B cell (primary cell): Measurements from ENCODE around the gene TBC1D2B. TPM values are rescaled to one million over a fixed set of nuclear protein-coding genes. Genes with fewer than 3 reads are reported as not detected.

ENCODE experiments used
- ATAC-seq: fragments of 200-7000 bp; cut with Tn5 transposase; one replicate; pipeline ENCODE4 v1.10.0; 2021; ENCODE audit warnings: low read depth, mild to moderate bottlenecking, moderate number of reproducible peaks, moderate library complexity
- CTCF ChIA-PET: fragments of 350-600 bp; sonication (Branson Sonifier 250); formaldehyde crosslinking; loops from one replicate; lab custom pipeline; 2021; ENCODE audit warnings: antibody characterized with exemption, inconsistent platforms; lab: Charles Lee
- POLR2A ChIA-PET: fragments of 350-600 bp; sonication (Branson Sonifier 250); formaldehyde crosslinking; loops from one replicate; lab custom pipeline; 2021; ENCODE audit warnings: antibody characterized with exemption; lab: Charles Lee
- DNase-seq: peaks from one replicate; pipeline ENCODE4 v3.0.0; 2013
- H2AFZ ChIP-seq: 2 replicates; pipeline ENCODE4 v1.6.1; 2012; ENCODE audit warnings: mild to moderate bottlenecking, low read depth, low read length; ENCODE audit not compliant: insufficient read depth, poor library complexity, severe bottlenecking
- H3K27ac ChIP-seq, 2 donors: 1 replicate in 1 of 2; 2 replicates in 1 of 2; pipeline ENCODE4 v1.5.1; 2012 to 2013; ENCODE audit warnings: low read length in 2 of 2, mild to moderate bottlenecking in 2 of 2, moderate library complexity in 1 of 2
- H3K27me3 ChIP-seq, 4 experiments: fragments of 200-600 bp in 1 of 4; sonication (generic) in 1 of 4; replicated peaks in 1 of 4; 1 replicate in 2 of 4; 2 replicates in 2 of 4; pipeline versions ENCODE4 v1.6.1 to v1.7.0; 2013 to 2016; ENCODE audit warnings: low read length in 3 of 4, mild to moderate bottlenecking in 2 of 4, mixed read lengths in 1 of 4, moderate library complexity in 1 of 4; ENCODE audit not compliant: insufficient read depth in 4 of 4, control insufficient read depth in 3 of 4; ENCODE audit errors: control extremely low read depth in 1 of 4
- H3K36me3 ChIP-seq, 2 experiments: replicated peaks in 1 of 2; 1 replicate in 1 of 2; 2 replicates in 1 of 2; pipeline versions ENCODE4 v1.6.1 to v1.7.1; 2013; ENCODE audit warnings: low read length in 1 of 2; ENCODE audit not compliant: insufficient read depth in 2 of 2, control insufficient read depth in 1 of 2; ENCODE audit errors: control extremely low read depth in 1 of 2, extremely low read depth in 1 of 2
- H3K4me1 ChIP-seq, 2 donors: fragments of 200-600 bp in 1 of 2; sonication (generic) in 1 of 2; 1 replicate in 1 of 2; 2 replicates in 1 of 2; pipeline versions ENCODE4 v1.5.1 to v1.6.1; 2013 to 2017; ENCODE audit warnings: low read length in 2 of 2; ENCODE audit not compliant: control insufficient read depth in 2 of 2, insufficient read depth in 2 of 2
- H3K4me2 ChIP-seq: replicated peaks from 2 replicates; pipeline ENCODE3; 2012; ENCODE audit warnings: mild to moderate bottlenecking, low read depth, low read length; ENCODE audit not compliant: poor library complexity, severe bottlenecking
- H3K4me3 ChIP-seq, 5 experiments: fragments of 200-600 bp in 1 of 5; sonication (generic) in 1 of 5; 1 replicate in 3 of 5; 2 replicates in 2 of 5; pipeline versions ENCODE4 v1.5.1 to v1.7.0; 2011 to 2016; ENCODE audit warnings: low read length in 4 of 5, mild to moderate bottlenecking in 4 of 5, low read depth in 2 of 5, control low read depth in 1 of 5, moderate library complexity in 1 of 5; ENCODE audit not compliant: insufficient read depth in 1 of 5; ENCODE audit errors: control extremely low read depth in 1 of 5, extremely low read depth in 1 of 5
- H3K79me2 ChIP-seq: fragments of 200-600 bp; sonication (generic); one replicate; pipeline ENCODE4 v1.6.0; 2016; ENCODE audit warnings: low read length; ENCODE audit not compliant: control insufficient read depth, insufficient read depth
- H3K9ac ChIP-seq: fragments of 200-600 bp; sonication (generic); 2 replicates; pipeline ENCODE4 v1.6.1; 2017; ENCODE audit warnings: mild to moderate bottlenecking, low read length, moderate library complexity
- H3K9me3 ChIP-seq, 3 donors: one replicate each; pipeline versions ENCODE4 v1.6.1 to v1.7.1; 2013; ENCODE audit warnings: low read length in 2 of 3; ENCODE audit not compliant: control insufficient read depth in 2 of 3, insufficient read depth in 1 of 3; ENCODE audit errors: control extremely low read depth in 1 of 3
- H4K20me1 ChIP-seq: 2 replicates; pipeline ENCODE4 v1.6.0; 2012; ENCODE audit warnings: mild to moderate bottlenecking, low read length; ENCODE audit not compliant: insufficient read depth, control insufficient read depth, poor library complexity, severe bottlenecking
- H3K27ac Mint-ChIP-seq: one replicate; pipeline ENCODE4 v1.8.0; 2021; ENCODE audit warnings: mixed read lengths
- H3K27me3 Mint-ChIP-seq: one replicate; pipeline ENCODE4 v1.8.0; 2021; ENCODE audit warnings: mixed read lengths
- H3K4me1 Mint-ChIP-seq: one replicate; pipeline ENCODE4 v1.8.0; 2021; ENCODE audit warnings: mixed read lengths
- H3K4me3 Mint-ChIP-seq: one replicate; pipeline ENCODE4 v1.8.0; 2021; ENCODE audit warnings: mixed read lengths
- H3K9me3 Mint-ChIP-seq: one replicate; pipeline ENCODE4 v1.8.0; 2022; ENCODE audit warnings: mixed read lengths; ENCODE audit not compliant: insufficient read depth
- CTCF ChIP-seq: fragments of 200-600 bp; IDR thresholded peaks from one replicate; pipeline ENCODE4 v1.8.0; 2022; ENCODE audit warnings: antibody characterized with exemption, mild to moderate bottlenecking
- EZH2 ChIP-seq: IDR thresholded peaks from 2 replicates; pipeline ENCODE4 v1.6.1; 2012; ENCODE audit warnings: borderline replicate concordance, low read depth, mild to moderate bottlenecking, moderate library complexity, low read length; ENCODE audit not compliant: insufficient read depth, poor library complexity, severe bottlenecking
- WGBS: methylation state at CpG from one replicate; pipeline ENCODE4 v1.1.5; 2013; ENCODE audit warnings: missing lambda C conversion rate; ENCODE audit not compliant: insufficient coverage; 5-methylcytosine and 5-hydroxymethylcytosine counted together
- intact Hi-C: fragments of 100-400 bp; cut with micrococcal nuclease; formaldehyde crosslinking; loops from one replicate; pipeline ENCODE4 v1.10.0; 2022
- polyA plus RNA-seq: library from polyadenylated mRNA; depleted of rRNA; stranded (reverse); fragments of >200 nt; gene quantifications from 2 replicates; pipeline ENCODE4 v1.2.3, GENCODE V29; 2012
- total RNA-seq, 2 donors: library from RNA; stranded (reverse); fragments of 120-200 nt in 1 of 2; gene quantifications; 1 replicate in 1 of 2; 2 replicates in 1 of 2; pipeline versions ENCODE4 v1.2.3 to v1.2.4, GENCODE V29; 2013 to 2022

The TBC1D2B gene
- total and polyA plus RNA-seq, 2 donors (not counting 1 experiment from before 2014, with no cell fraction given): 8.5 to 26.1 TPM

DNA sequence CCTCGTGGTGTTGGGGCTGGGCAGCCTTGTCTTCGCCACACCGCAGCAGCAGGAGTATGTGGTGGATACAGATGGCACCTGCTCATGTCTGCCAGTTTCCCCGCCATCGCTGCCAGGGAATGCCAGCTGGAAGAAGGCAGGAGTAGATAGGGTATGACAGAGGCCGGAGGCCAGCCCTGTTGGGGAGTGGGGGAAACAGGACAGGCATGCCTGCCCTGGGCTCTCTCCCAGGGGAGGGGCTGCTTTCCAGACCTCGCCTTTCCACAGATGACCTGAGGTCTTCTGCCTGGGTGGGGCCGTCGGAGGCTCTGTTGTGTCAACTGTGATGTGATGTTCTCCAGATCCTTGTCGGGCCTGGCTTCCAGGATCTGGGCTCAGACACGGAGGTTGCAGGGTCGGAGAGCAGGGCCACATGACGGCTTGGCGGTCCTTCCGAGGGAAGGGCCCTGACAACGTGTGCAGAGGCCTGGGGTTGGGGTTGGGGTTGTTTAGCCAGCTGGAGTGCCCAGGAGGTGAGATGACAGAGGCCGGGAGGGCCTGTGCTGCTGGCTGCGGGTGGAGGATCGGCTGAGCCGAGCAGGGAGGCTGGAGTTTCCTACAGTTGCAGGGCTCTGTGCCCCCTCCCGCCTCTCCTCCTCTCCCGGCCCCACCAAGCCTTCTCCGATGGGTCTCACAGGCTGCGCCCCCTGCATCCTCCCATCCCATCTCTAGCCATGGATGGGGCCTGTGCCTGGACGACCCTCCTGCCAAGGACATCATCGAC is 102.0 kb downstream of the TBC1D2B start:
- H3K4me3 ChIP-seq: no peak overlapping the region
- ATAC-seq: no peak
- CTCF ChIA-PET: no interaction called here
- DNase-seq: no peak
- POLR2A ChIA-PET: no interaction called here
- H3K4me1 ChIP-seq: no peaks in the 10 kb centered on the region
- no peak overlapping the region for H2AFZ ChIP-seq
- intact Hi-C loops: no loop called here
- H3K27ac ChIP-seq: no peak overlapping the region
- H3K27me3 ChIP-seq: no peaks in the 10 kb centered on the region
- no peak overlapping the region for H3K4me3 Mint-ChIP-seq
- H3K27ac Mint-ChIP-seq: no peak overlapping the region
- H3K27me3 Mint-ChIP-seq: no peaks in the 10 kb centered on the region
- H3K4me2 ChIP-seq: no peak overlapping the region
- TF ChIP-seq CTCF (no peak), EZH2 (no peak)
- no peaks in the 10 kb centered on the region for H3K79me2 ChIP-seq
- H3K36me3 ChIP-seq: no peaks in the 10 kb centered on the region
- H3K9ac ChIP-seq: no peak overlapping the region
- 93% methylated on average over 26 of the region's 26 CpGs for WGBS
- no peaks in the 10 kb centered on the region for H3K9me3 Mint-ChIP-seq
- H3K4me1 Mint-ChIP-seq: no peaks in the 10 kb centered on the region
- no peaks in the 10 kb centered on the region for H4K20me1 ChIP-seq
- H3K9me3 ChIP-seq: no peaks in the 10 kb centered on the region

- Histone ChIP-seq H3K79me2 (no peaks in the 10 kb centered on the region), H4K20me1 (no peaks in the 10 kb centered on the region), H3K36me3 (no peaks in the 10 kb centered on the region), H3K9me3 (no peaks in the 10 kb centered on the region), H3K4me3 (no peak overlapping the region), H3K27ac (no peak overlapping the region), H3K4me1 (no peaks in the 10 kb centered on the region), H2AFZ (no peak overlapping the region), H3K27me3 (no peaks in the 10 kb centered on the region), H3K4me2 (no peak overlapping the region), H3K9ac (no peak overlapping the region)
- ATAC-seq (no peak), DNase-seq (no peak)
- TF ChIP-seq EZH2: no peak
- no peak for TF ChIP-seq CTCF
- Mint-ChIP-seq H3K9me3 (no peaks in the 10 kb centered on the region), H3K27me3 (no peaks in the 10 kb centered on the region), H3K4me3 (no peak overlapping the region), H3K4me1 (no peaks in the 10 kb centered on the region), H3K27ac (no peak overlapping the region)
- intact Hi-C loops: no loop called here
- 80% methylated on average over 12 of the region's 14 CpGs for WGBS
- CTCF ChIA-PET: no interaction called here
- POLR2A ChIA-PET: no interaction called here
Measured at GRCh38 chr15:77974416-77975331, 102.8 kb downstream of the TBC1D2B start.
